Thyroid gland (tissue), 4 donors: ENCODE data around the gene APLP2.

Source experiments
- POLR2A ChIP-seq, 2 donors: fragments of 450-650 bp; IDR thresholded peaks; one replicate each; pipeline ENCODE4 v1.6.1; 2017; ENCODE audit warnings: antibody characterized with exemption in 2 of 2, mild to moderate bottlenecking in 2 of 2, moderate library complexity in 1 of 2
- TF ChIP-seq, protein P1 (sequence below), 6 experiments: fragments of 200-600 bp in 3 of 6; fragments of 450-650 bp in 3 of 6; sonication (generic) in 3 of 6; IDR thresholded peaks; one replicate each; pipeline ENCODE4 v1.5.1; 2016 to 2019; ENCODE audit warnings: antibody characterized with exemption in 6 of 6, mild to moderate bottlenecking in 2 of 6, inconsistent platforms in 1 of 6, moderate library complexity in 1 of 6

DNA sequence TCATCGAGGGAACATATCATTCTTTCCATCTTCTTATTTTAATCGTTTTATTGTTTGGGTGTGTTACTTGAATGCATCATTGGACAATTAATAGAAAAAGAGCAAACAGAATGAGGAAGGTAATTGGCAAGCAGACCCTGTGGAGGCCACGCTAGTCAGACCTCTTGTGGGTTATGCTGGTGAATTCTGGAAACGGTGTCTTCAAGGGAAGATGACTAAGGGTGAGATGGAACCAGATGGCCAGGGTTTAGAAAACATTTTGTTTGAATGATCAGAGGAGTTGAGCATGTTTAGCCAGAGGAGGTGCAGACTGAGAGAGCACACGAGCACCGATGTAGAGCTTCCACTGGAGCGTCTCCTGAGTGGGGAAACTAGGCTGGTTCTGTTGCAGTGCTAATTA is 98.4 kb downstream of the APLP2 start:
- no peak for TF ChIP-seq POLR2A (IDR thresholded peaks at IDR 0.05)
- TF ChIP-seq, protein P1, sequence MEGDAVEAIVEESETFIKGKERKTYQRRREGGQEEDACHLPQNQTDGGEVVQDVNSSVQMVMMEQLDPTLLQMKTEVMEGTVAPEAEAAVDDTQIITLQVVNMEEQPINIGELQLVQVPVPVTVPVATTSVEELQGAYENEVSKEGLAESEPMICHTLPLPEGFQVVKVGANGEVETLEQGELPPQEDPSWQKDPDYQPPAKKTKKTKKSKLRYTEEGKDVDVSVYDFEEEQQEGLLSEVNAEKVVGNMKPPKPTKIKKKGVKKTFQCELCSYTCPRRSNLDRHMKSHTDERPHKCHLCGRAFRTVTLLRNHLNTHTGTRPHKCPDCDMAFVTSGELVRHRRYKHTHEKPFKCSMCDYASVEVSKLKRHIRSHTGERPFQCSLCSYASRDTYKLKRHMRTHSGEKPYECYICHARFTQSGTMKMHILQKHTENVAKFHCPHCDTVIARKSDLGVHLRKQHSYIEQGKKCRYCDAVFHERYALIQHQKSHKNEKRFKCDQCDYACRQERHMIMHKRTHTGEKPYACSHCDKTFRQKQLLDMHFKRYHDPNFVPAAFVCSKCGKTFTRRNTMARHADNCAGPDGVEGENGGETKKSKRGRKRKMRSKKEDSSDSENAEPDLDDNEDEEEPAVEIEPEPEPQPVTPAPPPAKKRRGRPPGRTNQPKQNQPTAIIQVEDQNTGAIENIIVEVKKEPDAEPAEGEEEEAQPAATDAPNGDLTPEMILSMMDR (IDR thresholded peaks at IDR 0.05), result no peak
